Mesenchymal stem cell (in vitro differentiated cells and primary cell): ENCODE measurements around the gene PRKG1.

Experiments
- DNase-seq: peaks from one replicate; pipeline ENCODE4 v3.0.0-alpha.2; 2013
- H2AFZ ChIP-seq: one replicate; pipeline ENCODE4 v1.6.1; 2013; ENCODE audit warnings: low read depth, mild to moderate bottlenecking, control low read depth, inconsistent platforms, low read length, moderate library complexity
- H2AK5ac ChIP-seq: 2 replicates; pipeline ENCODE4 v1.6.1; 2013; ENCODE audit warnings: low read length, moderate library complexity, mild to moderate bottlenecking, inconsistent platforms; ENCODE audit not compliant: severe bottlenecking
- H2BK120ac ChIP-seq: one replicate; pipeline ENCODE4 v1.6.1; 2013; ENCODE audit warnings: low read depth, mild to moderate bottlenecking, inconsistent platforms, low read length, moderate library complexity
- H2BK12ac ChIP-seq, 2 experiments: one replicate each; pipeline ENCODE4 v1.6.1; 2013; ENCODE audit warnings: inconsistent platforms in 2 of 2, low read length in 2 of 2, mild to moderate bottlenecking in 2 of 2, moderate library complexity in 2 of 2, control low read depth in 1 of 2
- H2BK15ac ChIP-seq: one replicate; pipeline ENCODE4 v1.6.1; 2013; ENCODE audit warnings: mild to moderate bottlenecking, low read depth, inconsistent platforms; ENCODE audit not compliant: poor library complexity, severe bottlenecking
- H2BK5ac ChIP-seq: 2 replicates; pipeline ENCODE4 v1.6.1; 2013; ENCODE audit warnings: low read depth, mild to moderate bottlenecking, low read length, control low read depth, inconsistent platforms; ENCODE audit not compliant: poor library complexity, severe bottlenecking
- H3K14ac ChIP-seq, 2 experiments: one replicate each; pipeline ENCODE4 v1.6.1; 2013; ENCODE audit warnings: inconsistent platforms in 2 of 2, low read length in 2 of 2, control low read depth in 1 of 2, mild to moderate bottlenecking in 1 of 2, moderate library complexity in 1 of 2
- H3K18ac ChIP-seq, 2 experiments: one replicate each; pipeline ENCODE4 v1.6.1; 2013; ENCODE audit warnings: inconsistent platforms in 2 of 2, low read length in 2 of 2, control low read depth in 1 of 2, low read depth in 1 of 2, mild to moderate bottlenecking in 1 of 2
- H3K23ac ChIP-seq, 2 experiments: one replicate each; pipeline ENCODE4 v1.6.1; 2013; ENCODE audit warnings: inconsistent platforms in 2 of 2, low read length in 2 of 2, mild to moderate bottlenecking in 2 of 2, moderate library complexity in 2 of 2, control low read depth in 1 of 2
- H3K27ac ChIP-seq: 2 replicates; pipeline ENCODE4 v1.5.1; 2013; ENCODE audit warnings: mild to moderate bottlenecking, moderate library complexity, low read length, control low read depth, inconsistent platforms; ENCODE audit not compliant: poor library complexity, severe bottlenecking
- H3K27me3 ChIP-seq, 2 experiments: 2 replicates each; pipeline versions ENCODE4 v1.6.1 to v1.7.0; 2013; ENCODE audit warnings: low read length in 2 of 2, mild to moderate bottlenecking in 2 of 2, moderate library complexity in 2 of 2, control low read depth in 1 of 2, inconsistent platforms in 1 of 2; ENCODE audit not compliant: control insufficient read depth in 1 of 2, insufficient read depth in 1 of 2
- H3K36me3 ChIP-seq, 2 experiments: 2 replicates each; pipeline versions ENCODE4 v1.6.1 to v1.7.0; 2013; ENCODE audit warnings: low read length in 2 of 2, control low read depth in 1 of 2, inconsistent platforms in 1 of 2, low read depth in 1 of 2, mild to moderate bottlenecking in 1 of 2; ENCODE audit not compliant: insufficient read depth in 2 of 2, control insufficient read depth in 1 of 2
- H3K4ac ChIP-seq, 2 experiments: one replicate each; pipeline ENCODE4 v1.6.1; 2013; ENCODE audit warnings: inconsistent platforms in 2 of 2, low read length in 2 of 2, mild to moderate bottlenecking in 2 of 2, moderate library complexity in 2 of 2, control low read depth in 1 of 2, low read depth in 1 of 2
- H3K4me1 ChIP-seq: 2 replicates; pipeline ENCODE4 v1.6.1; 2013; ENCODE audit warnings: low read depth, low read length, control low read depth; ENCODE audit not compliant: control insufficient read depth, insufficient read depth
- H3K4me2 ChIP-seq: 2 replicates; pipeline ENCODE4 v1.6.1; 2013; ENCODE audit warnings: low read length, mild to moderate bottlenecking, inconsistent platforms; ENCODE audit not compliant: poor library complexity, severe bottlenecking
- H3K4me3 ChIP-seq, 2 experiments: 2 replicates each; pipeline versions ENCODE4 v1.5.1 to v1.7.0; 2013; ENCODE audit warnings: low read length in 2 of 2, mild to moderate bottlenecking in 2 of 2, control low read depth in 1 of 2, low read depth in 1 of 2; ENCODE audit not compliant: insufficient read depth in 1 of 2
- H3K79me1 ChIP-seq: replicated peaks from 2 replicates; pipeline ENCODE4 v1.6.1; 2013; ENCODE audit warnings: mild to moderate bottlenecking, control low read depth, low read length, inconsistent platforms; ENCODE audit not compliant: poor library complexity, severe bottlenecking
- H3K9ac ChIP-seq: 2 replicates; pipeline ENCODE4 v1.7.0; 2013; ENCODE audit warnings: mild to moderate bottlenecking, low read length, moderate library complexity
- H3K9me3 ChIP-seq: 2 replicates; pipeline ENCODE4 v1.7.0; 2013; ENCODE audit warnings: mild to moderate bottlenecking, low read length; ENCODE audit not compliant: control insufficient read depth
- H4K8ac ChIP-seq: one replicate; pipeline ENCODE4 v1.6.1; 2013; ENCODE audit warnings: inconsistent platforms, mild to moderate bottlenecking, low read length, moderate library complexity
- H4K91ac ChIP-seq: one replicate; pipeline ENCODE4 v1.6.1; 2013; ENCODE audit warnings: mild to moderate bottlenecking, low read length, inconsistent platforms
- WGBS: methylation state at CpG from one replicate; pipeline ENCODE4 v1.1.7; 2013; ENCODE audit warnings: mixed read lengths; 5-methylcytosine and 5-hydroxymethylcytosine counted together

The PRKG1 gene

GRCh38 chr10:52332815-52333214 is 1258.5 kb downstream of the PRKG1 start:
- no peak overlapping the region for H3K23ac ChIP-seq
- H3K4me1 ChIP-seq: peaks cover 2% of the 10 kb centered on the region
- no peak overlapping the region for H3K4ac ChIP-seq
- no peak overlapping the region for H3K18ac ChIP-seq
- H3K27me3 ChIP-seq: no peaks in the 10 kb centered on the region
- no peak overlapping the region for H3K4me3 ChIP-seq
- no peak overlapping the region for H4K8ac ChIP-seq
- no peaks in the 10 kb centered on the region for H3K36me3 ChIP-seq
- H4K91ac ChIP-seq: no peak overlapping the region
- no peak overlapping the region for H2BK15ac ChIP-seq
- WGBS: 67% methylated on average over 1 of the region's 5 CpGs
- no peak overlapping the region for H3K9ac ChIP-seq
- no peaks in the 10 kb centered on the region for H3K9me3 ChIP-seq
- no peaks in the 10 kb centered on the region for H3K79me1 ChIP-seq
- peak; percentile 33 for DNase-seq
- H3K27ac ChIP-seq: no peak overlapping the region
- no peak overlapping the region for H3K4me2 ChIP-seq
- no peak overlapping the region for H2AK5ac ChIP-seq
- no peak overlapping the region for H2AFZ ChIP-seq
- H2BK120ac ChIP-seq: no peak overlapping the region
- H2BK5ac ChIP-seq: no peak overlapping the region
- no peak overlapping the region for H2BK12ac ChIP-seq
- H3K14ac ChIP-seq: no peak overlapping the region

GRCh38 chr10:52334595-52334994 is 1260.3 kb downstream of the PRKG1 start:
- H2BK12ac ChIP-seq: no peak overlapping the region
- H2BK120ac ChIP-seq: no peak overlapping the region
- H3K79me1 ChIP-seq: no peaks in the 10 kb centered on the region
- no peak overlapping the region for H3K9ac ChIP-seq
- H3K4me3 ChIP-seq: no peak overlapping the region
- H2BK15ac ChIP-seq: no peak overlapping the region
- no peak for DNase-seq
- peaks cover 2% of the 10 kb centered on the region for H3K4me1 ChIP-seq
- no peak overlapping the region for H3K18ac ChIP-seq
- WGBS: no CpG with 5 or more reads among the region's 1 CpG
- H3K4me2 ChIP-seq: no peak overlapping the region
- H2AK5ac ChIP-seq: no peak overlapping the region
- H3K27me3 ChIP-seq: no peaks in the 10 kb centered on the region
- no peaks in the 10 kb centered on the region for H3K36me3 ChIP-seq
- no peak overlapping the region for H4K91ac ChIP-seq
- H3K27ac ChIP-seq: no peak overlapping the region
- no peak overlapping the region for H4K8ac ChIP-seq
- no peaks in the 10 kb centered on the region for H3K9me3 ChIP-seq
- H3K23ac ChIP-seq: no peak overlapping the region
- H2AFZ ChIP-seq: no peak overlapping the region
- H2BK5ac ChIP-seq: no peak overlapping the region
- no peak overlapping the region for H3K14ac ChIP-seq
- H3K4ac ChIP-seq: no peak overlapping the region

- H3K79me1 ChIP-seq: no peaks in the 10 kb centered on the region
- H2BK15ac ChIP-seq: no peak overlapping the region
- WGBS: no CpG with 5 or more reads among the region's 1 CpG
These were observed 1261.4 kb downstream of the PRKG1 start for GRCh38 chr10:52335665-52336064.

GRCh38 chr10:52337225-52337624 is 1262.9 kb downstream of the PRKG1 start:
- no peak overlapping the region for H3K18ac ChIP-seq
- H3K4me3 ChIP-seq: no peak overlapping the region
- no peak overlapping the region for H2AK5ac ChIP-seq
- no peak overlapping the region for H3K14ac ChIP-seq
- H2BK12ac ChIP-seq: no peak overlapping the region
- no peak for DNase-seq
- no peak overlapping the region for H2AFZ ChIP-seq
- H3K79me1 ChIP-seq: no peaks in the 10 kb centered on the region
- H3K4me1 ChIP-seq: peaks cover 2% of the 10 kb centered on the region
- no peaks in the 10 kb centered on the region for H3K27me3 ChIP-seq
- H2BK15ac ChIP-seq: no peak overlapping the region
- H3K9ac ChIP-seq: no peak overlapping the region
- WGBS: no CpG with 5 or more reads among the region's 1 CpG
- H3K27ac ChIP-seq: no peak overlapping the region
- no peaks in the 10 kb centered on the region for H3K9me3 ChIP-seq
- no peak overlapping the region for H4K8ac ChIP-seq
- no peak overlapping the region for H2BK5ac ChIP-seq
- no peak overlapping the region for H4K91ac ChIP-seq
- H3K23ac ChIP-seq: no peak overlapping the region
- no peak overlapping the region for H3K4ac ChIP-seq
- no peaks in the 10 kb centered on the region for H3K36me3 ChIP-seq
- no peak overlapping the region for H2BK120ac ChIP-seq
- no peak overlapping the region for H3K4me2 ChIP-seq

More at GRCh38 chr10:52335665-52336064, 1261.4 kb downstream of the PRKG1 start:
- Histone ChIP-seq H3K36me3 (no peaks in the 10 kb centered on the region), H3K27ac (no peak overlapping the region), H3K27me3 (no peaks in the 10 kb centered on the region), H3K4me3 (no peak overlapping the region), H3K14ac (no peak overlapping the region), H3K9me3 (no peaks in the 10 kb centered on the region), H3K18ac (no peak overlapping the region), H3K4me1 (peaks cover 2% of the 10 kb centered on the region), H4K8ac (no peak overlapping the region), H2BK120ac (no peak overlapping the region), H3K9ac (no peak overlapping the region), H2BK5ac (no peak overlapping the region), H2AK5ac (no peak overlapping the region), H4K91ac (no peak overlapping the region), H3K23ac (no peak overlapping the region), H3K4me2 (no peak overlapping the region), H2BK12ac (no peak overlapping the region), H2AFZ (no peak overlapping the region), H3K4ac (no peak overlapping the region)
- DNase-seq: no peak
